Measurements from ENCODE around the gene LEP.

DNA sequence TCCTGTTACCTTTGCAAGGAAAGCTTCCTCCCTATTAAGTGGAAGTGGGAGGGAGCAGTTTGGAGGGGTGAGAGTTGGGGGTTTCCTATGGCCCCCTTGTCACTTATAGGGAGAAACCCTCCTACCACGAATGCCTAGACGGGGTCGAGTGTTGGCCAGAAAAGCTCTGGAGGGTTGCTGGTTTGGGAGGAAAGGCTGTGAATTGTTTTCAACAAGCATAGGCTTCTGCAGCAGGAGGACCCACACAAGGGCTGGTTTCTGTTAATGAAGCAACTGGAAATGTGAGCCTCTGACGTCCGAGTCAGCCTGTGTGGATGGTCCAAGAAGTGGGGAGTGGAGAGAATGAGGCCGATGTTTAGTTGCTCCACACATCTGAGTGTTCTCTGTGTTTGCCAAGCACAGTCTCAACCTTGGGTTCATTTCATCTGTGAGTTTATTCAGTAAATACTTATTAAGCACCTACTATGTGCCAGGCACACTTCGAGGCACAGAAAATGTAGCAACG lies 37.3 kb upstream of the LEP start:
- TF ChIP-seq POLR2A (IDR thresholded peaks at IDR 0.05; ENCODE audit: control extremely low read depth in 1 of 2, low read depth in 2 of 2, low read length in 2 of 2) = no peak
- no peak for TF ChIP-seq CHD2 (IDR thresholded peaks at IDR 0.05; ENCODE audit: low read length)
- TF ChIP-seq RAD21 (IDR thresholded peaks at IDR 0.05 in 1 of 2, conservative IDR thresholded peaks at IDR 0.05 in 1 of 2; ENCODE audit: low read depth in 2 of 2, low read length in 2 of 2) = no peak
- TF ChIP-seq, protein P1, sequence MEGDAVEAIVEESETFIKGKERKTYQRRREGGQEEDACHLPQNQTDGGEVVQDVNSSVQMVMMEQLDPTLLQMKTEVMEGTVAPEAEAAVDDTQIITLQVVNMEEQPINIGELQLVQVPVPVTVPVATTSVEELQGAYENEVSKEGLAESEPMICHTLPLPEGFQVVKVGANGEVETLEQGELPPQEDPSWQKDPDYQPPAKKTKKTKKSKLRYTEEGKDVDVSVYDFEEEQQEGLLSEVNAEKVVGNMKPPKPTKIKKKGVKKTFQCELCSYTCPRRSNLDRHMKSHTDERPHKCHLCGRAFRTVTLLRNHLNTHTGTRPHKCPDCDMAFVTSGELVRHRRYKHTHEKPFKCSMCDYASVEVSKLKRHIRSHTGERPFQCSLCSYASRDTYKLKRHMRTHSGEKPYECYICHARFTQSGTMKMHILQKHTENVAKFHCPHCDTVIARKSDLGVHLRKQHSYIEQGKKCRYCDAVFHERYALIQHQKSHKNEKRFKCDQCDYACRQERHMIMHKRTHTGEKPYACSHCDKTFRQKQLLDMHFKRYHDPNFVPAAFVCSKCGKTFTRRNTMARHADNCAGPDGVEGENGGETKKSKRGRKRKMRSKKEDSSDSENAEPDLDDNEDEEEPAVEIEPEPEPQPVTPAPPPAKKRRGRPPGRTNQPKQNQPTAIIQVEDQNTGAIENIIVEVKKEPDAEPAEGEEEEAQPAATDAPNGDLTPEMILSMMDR (IDR thresholded peaks at IDR 0.05; ENCODE audit: control extremely low read depth in 1 of 3, insufficient read depth in 1 of 3, low read depth in 1 of 3, low read length in 3 of 3) = no peak
